ENCODE results near the gene ZNF451. TPM values are rescaled to one million over a fixed set of nuclear protein-coding genes. Genes with fewer than 3 reads are reported as not detected.

ZNF451 gene
- total RNA-seq, 4 donors from 2014 or later, result 51.1 to 62.8 (median 59.2) TPM

DNA sequence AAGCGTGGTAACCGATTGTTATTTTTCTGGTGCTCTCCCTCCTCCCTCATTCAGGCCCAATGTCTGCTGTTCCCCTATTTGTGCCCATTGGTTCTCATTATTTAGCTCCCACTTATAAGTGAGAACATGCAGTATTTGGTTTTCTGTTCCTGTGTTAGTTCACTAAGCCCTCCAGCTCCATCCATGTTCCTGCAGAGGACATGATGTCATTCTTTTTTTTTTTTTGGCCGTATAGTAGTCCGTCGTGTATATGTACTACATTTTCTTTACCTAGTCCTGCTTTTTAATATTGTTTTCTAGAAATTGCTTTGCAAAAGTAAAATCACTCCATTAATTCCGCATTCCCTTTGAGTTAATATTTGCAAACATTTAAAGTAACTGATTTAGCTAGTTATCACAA lies 23.1 kb downstream of the ZNF451 start:
- no peak for TF ChIP-seq EP300 (IDR thresholded peaks at IDR 0.05)
- TF ChIP-seq POLR2A (IDR thresholded peaks at IDR 0.05), result no peak
- TF ChIP-seq, protein P1, sequence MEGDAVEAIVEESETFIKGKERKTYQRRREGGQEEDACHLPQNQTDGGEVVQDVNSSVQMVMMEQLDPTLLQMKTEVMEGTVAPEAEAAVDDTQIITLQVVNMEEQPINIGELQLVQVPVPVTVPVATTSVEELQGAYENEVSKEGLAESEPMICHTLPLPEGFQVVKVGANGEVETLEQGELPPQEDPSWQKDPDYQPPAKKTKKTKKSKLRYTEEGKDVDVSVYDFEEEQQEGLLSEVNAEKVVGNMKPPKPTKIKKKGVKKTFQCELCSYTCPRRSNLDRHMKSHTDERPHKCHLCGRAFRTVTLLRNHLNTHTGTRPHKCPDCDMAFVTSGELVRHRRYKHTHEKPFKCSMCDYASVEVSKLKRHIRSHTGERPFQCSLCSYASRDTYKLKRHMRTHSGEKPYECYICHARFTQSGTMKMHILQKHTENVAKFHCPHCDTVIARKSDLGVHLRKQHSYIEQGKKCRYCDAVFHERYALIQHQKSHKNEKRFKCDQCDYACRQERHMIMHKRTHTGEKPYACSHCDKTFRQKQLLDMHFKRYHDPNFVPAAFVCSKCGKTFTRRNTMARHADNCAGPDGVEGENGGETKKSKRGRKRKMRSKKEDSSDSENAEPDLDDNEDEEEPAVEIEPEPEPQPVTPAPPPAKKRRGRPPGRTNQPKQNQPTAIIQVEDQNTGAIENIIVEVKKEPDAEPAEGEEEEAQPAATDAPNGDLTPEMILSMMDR (IDR thresholded peaks at IDR 0.05), result no peak
- no peak overlapping the region for H3K27ac ChIP-seq
- no peak overlapping the region for H3K4me3 ChIP-seq
- no peaks in the 10 kb centered on the region for H3K9me3 ChIP-seq
- no peak for DNase-seq (ENCODE audit: low spot score in 2 of 2)
- no peaks in the 10 kb centered on the region for H3K27me3 ChIP-seq
- peaks cover 0 to 19% (median 0%) of the 10 kb centered on the region in 4 donors for H3K4me1 ChIP-seq
- WGBS, 2 donors, result 93 to 94% methylated on average over 6 of the region's 6 CpGs
- H3K36me3 ChIP-seq, result peaks cover 0 to 3% (median 0%) of the 10 kb centered on the region in 3 donors

DNA sequence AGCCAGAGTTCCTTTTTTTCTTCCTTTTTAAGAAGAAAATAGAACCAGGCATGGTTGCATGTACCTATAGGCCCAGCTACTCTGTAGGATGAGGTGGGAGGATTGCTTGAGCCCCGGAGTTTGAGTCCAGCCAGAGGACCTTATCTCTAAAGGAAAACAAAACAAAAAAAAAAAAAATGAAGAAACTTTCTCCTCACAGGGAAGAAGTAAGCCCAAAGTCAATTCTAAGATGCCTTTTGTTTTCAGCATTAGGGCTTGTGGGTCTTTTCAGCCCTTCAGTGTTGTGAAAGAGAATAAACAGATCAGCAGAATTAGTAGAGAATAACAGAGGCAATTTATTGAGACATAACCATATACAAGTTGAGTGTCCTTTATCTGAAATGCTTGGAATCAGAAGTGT lies 26.8 kb downstream of the ZNF451 start:
- H3K27me3 ChIP-seq, result no peaks in the 10 kb centered on the region
- DNase-seq (ENCODE audit: low spot score in 2 of 2), result no peak
- no peak overlapping the region for H3K4me3 ChIP-seq
- no peaks in the 10 kb centered on the region for H3K9me3 ChIP-seq
- 24 to 40% methylated on average over 1 of the region's 1 CpG for WGBS, 2 donors
- peaks cover 0 to 12% (median 0%) of the 10 kb centered on the region in 4 donors for H3K4me1 ChIP-seq
- H3K27ac ChIP-seq, result no peak overlapping the region
- peaks cover 0 to 23% (median 0%) of the 10 kb centered on the region in 3 donors for H3K36me3 ChIP-seq
- TF ChIP-seq EP300 (IDR thresholded peaks at IDR 0.05) (no peak), POLR2A (IDR thresholded peaks at IDR 0.05) (no peak)
- TF ChIP-seq, protein P1 (IDR thresholded peaks at IDR 0.05), result no peak

DNA sequence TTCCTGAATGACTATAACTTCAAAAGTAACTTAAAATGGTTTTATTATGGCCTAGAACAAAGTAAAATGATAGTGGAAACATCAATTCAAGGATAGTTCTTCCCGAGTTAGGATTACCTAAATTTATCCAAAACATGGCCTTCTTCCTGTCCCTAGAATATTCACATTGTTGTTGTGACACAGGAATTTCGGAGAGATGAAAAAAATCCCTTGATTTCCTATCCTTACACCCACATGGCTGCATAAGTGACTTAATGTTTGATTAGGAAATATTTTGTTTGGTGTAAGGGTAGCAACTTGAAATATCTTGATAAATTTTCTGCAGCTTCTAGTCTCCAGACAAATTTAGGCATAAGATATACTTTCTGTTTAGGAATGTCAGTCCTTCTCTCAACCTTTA lies 27.8 kb downstream of the ZNF451 start:
- H3K4me1 ChIP-seq, result peaks cover 0 to 12% (median 0%) of the 10 kb centered on the region in 4 donors
- WGBS, 2 donors, result 79 to 86% methylated on average over 2 of the region's 2 CpGs
- H3K27ac ChIP-seq, result no peak overlapping the region
- H3K36me3 ChIP-seq, result peaks cover 0 to 31% (median 0%) of the 10 kb centered on the region in 3 donors
- no peak for DNase-seq (ENCODE audit: low spot score in 2 of 2)
- H3K9me3 ChIP-seq, result no peaks in the 10 kb centered on the region
- TF ChIP-seq, protein P1 (IDR thresholded peaks at IDR 0.05), result no peak
- TF ChIP-seq POLR2A (IDR thresholded peaks at IDR 0.05), result no peak
- no peak for TF ChIP-seq EP300 (IDR thresholded peaks at IDR 0.05)
- no peaks in the 10 kb centered on the region for H3K27me3 ChIP-seq
- no peak overlapping the region for H3K4me3 ChIP-seq

DNA sequence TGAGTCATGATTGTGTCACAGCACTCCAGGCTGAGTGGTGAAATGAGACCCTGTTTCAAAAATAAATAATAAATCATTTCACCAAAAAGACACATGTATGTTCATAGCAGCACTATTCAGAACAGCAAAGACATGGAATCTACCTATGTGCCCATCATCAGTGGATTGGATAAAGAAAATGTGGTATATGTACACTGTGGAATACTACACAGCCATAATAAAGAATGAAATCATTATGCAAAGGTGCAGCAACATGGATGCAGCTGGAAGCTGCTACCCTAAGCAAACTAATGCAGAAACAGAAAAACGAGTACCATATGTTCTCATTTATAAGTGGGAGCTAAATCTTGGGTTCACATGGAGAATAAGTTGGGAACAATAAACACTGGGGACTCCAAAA lies 33.1 kb downstream of the ZNF451 start:
- TF ChIP-seq EP300 (IDR thresholded peaks at IDR 0.05), result no peak
- no peak for TF ChIP-seq POLR2A (IDR thresholded peaks at IDR 0.05)
- TF ChIP-seq, protein P1 (IDR thresholded peaks at IDR 0.05), result no peak
- 97 to 98% methylated on average over 1 of the region's 1 CpG for WGBS, 2 donors
- no peak for DNase-seq (ENCODE audit: low spot score in 2 of 2)

DNA sequence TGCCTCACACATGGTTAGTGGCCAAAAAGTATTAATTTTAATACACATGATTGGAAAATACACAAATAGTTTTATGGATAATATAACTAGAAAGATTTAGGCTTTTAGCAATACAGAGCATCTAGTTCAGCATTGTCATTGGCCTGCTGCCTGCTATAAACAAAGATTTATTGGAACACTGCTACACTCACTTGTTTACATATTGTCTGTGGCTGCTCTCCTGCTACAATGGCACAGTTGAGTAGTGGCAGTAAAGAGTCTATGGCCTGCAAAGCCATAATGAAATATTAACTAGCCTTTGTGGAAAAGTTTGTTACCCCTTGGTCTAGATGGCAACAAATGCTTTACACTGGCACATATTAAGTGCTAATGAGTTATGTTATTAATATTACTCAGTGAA lies 37.8 kb downstream of the ZNF451 start:
- no peak overlapping the region for H3K27ac ChIP-seq
- peaks cover 0 to 12% (median 2%) of the 10 kb centered on the region in 4 donors for H3K4me1 ChIP-seq
- TF ChIP-seq, protein P1 (IDR thresholded peaks at IDR 0.05), result no peak
- TF ChIP-seq POLR2A (IDR thresholded peaks at IDR 0.05), result no peak
- no peak for TF ChIP-seq EP300 (IDR thresholded peaks at IDR 0.05)
- H3K9me3 ChIP-seq, result no peaks in the 10 kb centered on the region
- no peak for DNase-seq (ENCODE audit: low spot score in 2 of 2)
- H3K4me3 ChIP-seq, result no peak overlapping the region
- peaks cover 0 to 14% (median 0%) of the 10 kb centered on the region in 3 donors for H3K36me3 ChIP-seq
- H3K27me3 ChIP-seq, result no peaks in the 10 kb centered on the region

More for the DNA sequence above, 33.1 kb downstream of the ZNF451 start:
- Histone ChIP-seq H3K4me3 (no peak overlapping the region), H3K27me3 (no peaks in the 10 kb centered on the region), H3K4me1 (peaks cover 0 to 5% (median 0%) of the 10 kb centered on the region in 4 donors), H3K9me3 (no peaks in the 10 kb centered on the region), H3K27ac (no peak overlapping the region), H3K36me3 (peaks cover 0 to 37% (median 0%) of the 10 kb centered on the region in 3 donors)

Data from tibial nerve (tissue), 4 donors.